B cell (primary cell): ENCODE data around the gene PTPRM. TPM values are rescaled to one million over a fixed set of nuclear protein-coding genes. Genes with fewer than 3 reads are reported as not detected.

ENCODE experiments used
- ATAC-seq: fragments of 200-7000 bp; cut with Tn5 transposase; one replicate; pipeline ENCODE4 v1.10.0; 2021; ENCODE audit warnings: low read depth, mild to moderate bottlenecking, moderate number of reproducible peaks, moderate library complexity
- CTCF ChIA-PET: fragments of 350-600 bp; sonication (Branson Sonifier 250); formaldehyde crosslinking; loops from one replicate; lab custom pipeline; 2021; ENCODE audit warnings: antibody characterized with exemption, inconsistent platforms; lab: Charles Lee
- POLR2A ChIA-PET: fragments of 350-600 bp; sonication (Branson Sonifier 250); formaldehyde crosslinking; loops from one replicate; lab custom pipeline; 2021; ENCODE audit warnings: antibody characterized with exemption; lab: Charles Lee
- DNase-seq: peaks from one replicate; pipeline ENCODE4 v3.0.0; 2013
- H2AFZ ChIP-seq: 2 replicates; pipeline ENCODE4 v1.6.1; 2012; ENCODE audit warnings: mild to moderate bottlenecking, low read depth, low read length; ENCODE audit not compliant: insufficient read depth, poor library complexity, severe bottlenecking
- H3K27ac ChIP-seq, 2 donors: 1 replicate in 1 of 2; 2 replicates in 1 of 2; pipeline ENCODE4 v1.5.1; 2012 to 2013; ENCODE audit warnings: low read length in 2 of 2, mild to moderate bottlenecking in 2 of 2, moderate library complexity in 1 of 2
- H3K27me3 ChIP-seq, 4 experiments: fragments of 200-600 bp in 1 of 4; sonication (generic) in 1 of 4; replicated peaks in 1 of 4; 1 replicate in 2 of 4; 2 replicates in 2 of 4; pipeline versions ENCODE4 v1.6.1 to v1.7.0; 2013 to 2016; ENCODE audit warnings: low read length in 3 of 4, mild to moderate bottlenecking in 2 of 4, mixed read lengths in 1 of 4, moderate library complexity in 1 of 4; ENCODE audit not compliant: insufficient read depth in 4 of 4, control insufficient read depth in 3 of 4; ENCODE audit errors: control extremely low read depth in 1 of 4
- H3K36me3 ChIP-seq, 2 experiments: replicated peaks in 1 of 2; 1 replicate in 1 of 2; 2 replicates in 1 of 2; pipeline versions ENCODE4 v1.6.1 to v1.7.1; 2013; ENCODE audit warnings: low read length in 1 of 2; ENCODE audit not compliant: insufficient read depth in 2 of 2, control insufficient read depth in 1 of 2; ENCODE audit errors: control extremely low read depth in 1 of 2, extremely low read depth in 1 of 2
- H3K4me1 ChIP-seq, 2 donors: fragments of 200-600 bp in 1 of 2; sonication (generic) in 1 of 2; 1 replicate in 1 of 2; 2 replicates in 1 of 2; pipeline versions ENCODE4 v1.5.1 to v1.6.1; 2013 to 2017; ENCODE audit warnings: low read length in 2 of 2; ENCODE audit not compliant: control insufficient read depth in 2 of 2, insufficient read depth in 2 of 2
- H3K4me2 ChIP-seq: replicated peaks from 2 replicates; pipeline ENCODE3; 2012; ENCODE audit warnings: mild to moderate bottlenecking, low read depth, low read length; ENCODE audit not compliant: poor library complexity, severe bottlenecking
- H3K4me3 ChIP-seq, 5 experiments: fragments of 200-600 bp in 1 of 5; sonication (generic) in 1 of 5; 1 replicate in 3 of 5; 2 replicates in 2 of 5; pipeline versions ENCODE4 v1.5.1 to v1.7.0; 2011 to 2016; ENCODE audit warnings: low read length in 4 of 5, mild to moderate bottlenecking in 4 of 5, low read depth in 2 of 5, control low read depth in 1 of 5, moderate library complexity in 1 of 5; ENCODE audit not compliant: insufficient read depth in 1 of 5; ENCODE audit errors: control extremely low read depth in 1 of 5, extremely low read depth in 1 of 5
- H3K79me2 ChIP-seq: fragments of 200-600 bp; sonication (generic); one replicate; pipeline ENCODE4 v1.6.0; 2016; ENCODE audit warnings: low read length; ENCODE audit not compliant: control insufficient read depth, insufficient read depth
- H3K9ac ChIP-seq: fragments of 200-600 bp; sonication (generic); 2 replicates; pipeline ENCODE4 v1.6.1; 2017; ENCODE audit warnings: mild to moderate bottlenecking, low read length, moderate library complexity
- H3K9me3 ChIP-seq, 3 donors: one replicate each; pipeline versions ENCODE4 v1.6.1 to v1.7.1; 2013; ENCODE audit warnings: low read length in 2 of 3; ENCODE audit not compliant: control insufficient read depth in 2 of 3, insufficient read depth in 1 of 3; ENCODE audit errors: control extremely low read depth in 1 of 3
- H4K20me1 ChIP-seq: 2 replicates; pipeline ENCODE4 v1.6.0; 2012; ENCODE audit warnings: mild to moderate bottlenecking, low read length; ENCODE audit not compliant: insufficient read depth, control insufficient read depth, poor library complexity, severe bottlenecking
- H3K27ac Mint-ChIP-seq: one replicate; pipeline ENCODE4 v1.8.0; 2021; ENCODE audit warnings: mixed read lengths
- H3K27me3 Mint-ChIP-seq: one replicate; pipeline ENCODE4 v1.8.0; 2021; ENCODE audit warnings: mixed read lengths
- H3K4me1 Mint-ChIP-seq: one replicate; pipeline ENCODE4 v1.8.0; 2021; ENCODE audit warnings: mixed read lengths
- H3K4me3 Mint-ChIP-seq: one replicate; pipeline ENCODE4 v1.8.0; 2021; ENCODE audit warnings: mixed read lengths
- H3K9me3 Mint-ChIP-seq: one replicate; pipeline ENCODE4 v1.8.0; 2022; ENCODE audit warnings: mixed read lengths; ENCODE audit not compliant: insufficient read depth
- EZH2 ChIP-seq: IDR thresholded peaks from 2 replicates; pipeline ENCODE4 v1.6.1; 2012; ENCODE audit warnings: borderline replicate concordance, low read depth, mild to moderate bottlenecking, moderate library complexity, low read length; ENCODE audit not compliant: insufficient read depth, poor library complexity, severe bottlenecking
- WGBS: methylation state at CpG from one replicate; pipeline ENCODE4 v1.1.5; 2013; ENCODE audit warnings: missing lambda C conversion rate; ENCODE audit not compliant: insufficient coverage; 5-methylcytosine and 5-hydroxymethylcytosine counted together
- intact Hi-C: fragments of 100-400 bp; cut with micrococcal nuclease; formaldehyde crosslinking; loops from one replicate; pipeline ENCODE4 v1.10.0; 2022
- polyA plus RNA-seq: library from polyadenylated mRNA; depleted of rRNA; stranded (reverse); fragments of >200 nt; gene quantifications from 2 replicates; pipeline ENCODE4 v1.2.3, GENCODE V29; 2012
- total RNA-seq, 2 donors: library from RNA; stranded (reverse); fragments of 120-200 nt in 1 of 2; gene quantifications; 1 replicate in 1 of 2; 2 replicates in 1 of 2; pipeline versions ENCODE4 v1.2.3 to v1.2.4, GENCODE V29; 2013 to 2022
- TF ChIP-seq, protein P1 (sequence below): fragments of 200-600 bp; IDR thresholded peaks from one replicate; pipeline ENCODE4 v1.8.0; 2022; ENCODE audit warnings: antibody characterized with exemption, mild to moderate bottlenecking

Gene PTPRM
- total and polyA plus RNA-seq, 2 donors (not counting 1 experiment from before 2014, with no cell fraction given), result 0.20 to 0.89 TPM

GRCh38 chr18:7856116-7856515, 289.0 kb downstream of the PTPRM start:
- Histone ChIP-seq H4K20me1 (no peaks in the 10 kb centered on the region), H3K79me2 (no peaks in the 10 kb centered on the region), H3K9ac (no peak overlapping the region), H3K4me2 (no peak overlapping the region), H3K4me3 (no peak overlapping the region), H3K27ac (no peak overlapping the region), H3K27me3 (no peaks in the 10 kb centered on the region), H2AFZ (no peak overlapping the region), H3K4me1 (no peaks in the 10 kb centered on the region), H3K9me3 (peaks cover 0 to 10% (median 0%) of the 10 kb centered on the region in 3 donors), H3K36me3 (no peaks in the 10 kb centered on the region)
- no peaks in the 10 kb centered on the region for H3K4me1 Mint-ChIP-seq
- TF ChIP-seq EZH2, result no peak
- TF ChIP-seq, protein P1, sequence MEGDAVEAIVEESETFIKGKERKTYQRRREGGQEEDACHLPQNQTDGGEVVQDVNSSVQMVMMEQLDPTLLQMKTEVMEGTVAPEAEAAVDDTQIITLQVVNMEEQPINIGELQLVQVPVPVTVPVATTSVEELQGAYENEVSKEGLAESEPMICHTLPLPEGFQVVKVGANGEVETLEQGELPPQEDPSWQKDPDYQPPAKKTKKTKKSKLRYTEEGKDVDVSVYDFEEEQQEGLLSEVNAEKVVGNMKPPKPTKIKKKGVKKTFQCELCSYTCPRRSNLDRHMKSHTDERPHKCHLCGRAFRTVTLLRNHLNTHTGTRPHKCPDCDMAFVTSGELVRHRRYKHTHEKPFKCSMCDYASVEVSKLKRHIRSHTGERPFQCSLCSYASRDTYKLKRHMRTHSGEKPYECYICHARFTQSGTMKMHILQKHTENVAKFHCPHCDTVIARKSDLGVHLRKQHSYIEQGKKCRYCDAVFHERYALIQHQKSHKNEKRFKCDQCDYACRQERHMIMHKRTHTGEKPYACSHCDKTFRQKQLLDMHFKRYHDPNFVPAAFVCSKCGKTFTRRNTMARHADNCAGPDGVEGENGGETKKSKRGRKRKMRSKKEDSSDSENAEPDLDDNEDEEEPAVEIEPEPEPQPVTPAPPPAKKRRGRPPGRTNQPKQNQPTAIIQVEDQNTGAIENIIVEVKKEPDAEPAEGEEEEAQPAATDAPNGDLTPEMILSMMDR, result no peak
- no peak for ATAC-seq
- no peak overlapping the region for H3K27ac Mint-ChIP-seq
- 86% methylated on average over 3 of the region's 3 CpGs for WGBS
- H3K4me3 Mint-ChIP-seq, result no peak overlapping the region
- ChIA-PET POLR2A (no interaction called here), CTCF (no interaction called here)
- intact Hi-C loops, result no loop called here
- DNase-seq, result no peak
- H3K9me3 Mint-ChIP-seq, result peaks cover under 1% of the 10 kb centered on the region
- no peaks in the 10 kb centered on the region for H3K27me3 Mint-ChIP-seq

- POLR2A ChIA-PET, result no interaction called here
Measured at GRCh38 chr18:7856733-7857132, 289.6 kb downstream of the PTPRM start.

More at GRCh38 chr18:7856733-7857132, 289.6 kb downstream of the PTPRM start:
- H3K27ac Mint-ChIP-seq, result no peak overlapping the region
- H3K4me3 ChIP-seq, result no peak overlapping the region
- no peaks in the 10 kb centered on the region for H3K27me3 Mint-ChIP-seq
- no peaks in the 10 kb centered on the region for H3K79me2 ChIP-seq
- no peaks in the 10 kb centered on the region for H3K27me3 ChIP-seq
- H3K36me3 ChIP-seq, result no peaks in the 10 kb centered on the region
- H3K27ac ChIP-seq, result no peak overlapping the region
- H4K20me1 ChIP-seq, result no peaks in the 10 kb centered on the region
- no peaks in the 10 kb centered on the region for H3K4me1 ChIP-seq
- TF ChIP-seq, protein P1, result no peak
- TF ChIP-seq EZH2, result no peak
- 83% methylated on average over 2 of the region's 2 CpGs for WGBS
- CTCF ChIA-PET, result no interaction called here
- H3K4me1 Mint-ChIP-seq, result no peaks in the 10 kb centered on the region
- DNase-seq (no peak), ATAC-seq (no peak)
- no peak overlapping the region for H3K9ac ChIP-seq
- H3K4me2 ChIP-seq, result no peak overlapping the region
- no peak overlapping the region for H3K4me3 Mint-ChIP-seq
- no peak overlapping the region for H2AFZ ChIP-seq
- intact Hi-C loops, result no loop called here
- H3K9me3 ChIP-seq, result peaks cover 0 to 10% (median 0%) of the 10 kb centered on the region in 3 donors
- no peaks in the 10 kb centered on the region for H3K9me3 Mint-ChIP-seq
